GM18909 (cell line): Measurements from ENCODE around the gene CNMD.
"Not testable (repeated sequence)": the region's sequence is repeated elsewhere in the genome, so short reads cannot be mapped to it uniquely, and the experiment has no call there.

Experiments
- ATAC-seq: cut with Tn5 transposase; IDR thresholded peaks from one replicate; pipeline ENCODE4 v1.9.1; 2021; ENCODE audit warnings: mild to moderate bottlenecking; ENCODE audit not compliant: unreplicated experiment, poor library complexity

CNMD gene

GRCh38 chr13:52701728-52702465, 37.7 kb downstream of the CNMD start:
- ATAC-seq: no peak

GRCh38 chr13:52696566-52696965, 43.1 kb downstream of the CNMD start:
- ATAC-seq: no peak

GRCh38 chr13:52695856-52696255, 43.8 kb downstream of the CNMD start:
- ATAC-seq: no peak

GRCh38 chr13:52686376-52686775, 53.2 kb downstream of the CNMD start:
- ATAC-seq: no peak

GRCh38 chr13:52685806-52686205, 53.8 kb downstream of the CNMD start:
- ATAC-seq: not testable (repeated sequence)

- ATAC-seq: no peak
These were observed 61.8 kb downstream of the CNMD start for GRCh38 chr13:52677823-52678222.

- ATAC-seq: no peak
These were observed 66.2 kb downstream of the CNMD start for GRCh38 chr13:52673465-52673864.

- no peak for ATAC-seq
These were observed 68.9 kb downstream of the CNMD start for GRCh38 chr13:52670726-52671125.

- no peak for ATAC-seq
These were observed 69.9 kb downstream of the CNMD start for GRCh38 chr13:52669677-52670076.

- no peak for ATAC-seq
These were observed 74.3 kb downstream of the CNMD start for GRCh38 chr13:52665325-52665724.

GRCh38 chr13:52664272-52664671, 75.3 kb downstream of the CNMD start:
- no peak for ATAC-seq

- ATAC-seq: no peak
These were observed 80.3 kb downstream of the CNMD start for GRCh38 chr13:52659340-52659739.
